ENCODE data around the gene AMBN. TPM values are rescaled to one million over a fixed set of nuclear protein-coding genes. Genes with fewer than 3 reads are reported as not detected.

The AMBN gene
- total and polyA plus RNA-seq, 2 of the 13 experiments (the other 11 are each of a cell fraction or from before 2014, with no cell fraction given): not detected

DNA sequence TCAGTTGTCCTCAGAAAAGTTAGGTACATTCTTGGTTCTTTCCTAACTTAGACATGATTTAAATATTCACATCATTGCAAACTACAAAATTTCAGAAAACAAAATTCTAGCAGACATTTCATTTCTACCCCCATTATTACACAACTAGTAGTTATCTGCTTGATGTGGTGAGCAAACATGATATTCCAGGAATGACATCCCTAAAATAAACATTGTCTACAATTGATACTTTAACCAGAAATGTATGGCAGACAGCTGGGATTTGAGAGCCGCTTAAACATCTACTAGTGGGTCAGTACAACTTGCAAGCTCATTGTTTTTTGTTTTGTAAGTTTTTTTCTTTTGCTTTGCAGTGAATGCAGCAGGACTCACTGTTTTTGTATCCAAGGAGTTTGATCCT is 32.1 kb upstream of the AMBN start (continued):
- TF ChIP-seq NCOA2 (CRISPR knock-in tag; IDR thresholded peaks at IDR 0.05): peak; percentile 86
- TF ChIP-seq, protein P1, sequence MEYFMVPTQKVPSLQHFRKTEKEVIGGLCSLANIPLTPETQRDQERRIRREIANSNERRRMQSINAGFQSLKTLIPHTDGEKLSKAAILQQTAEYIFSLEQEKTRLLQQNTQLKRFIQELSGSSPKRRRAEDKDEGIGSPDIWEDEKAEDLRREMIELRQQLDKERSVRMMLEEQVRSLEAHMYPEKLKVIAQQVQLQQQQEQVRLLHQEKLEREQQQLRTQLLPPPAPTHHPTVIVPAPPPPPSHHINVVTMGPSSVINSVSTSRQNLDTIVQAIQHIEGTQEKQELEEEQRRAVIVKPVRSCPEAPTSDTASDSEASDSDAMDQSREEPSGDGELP (IDR thresholded peaks at IDR 0.05; ENCODE audit: borderline replicate concordance, low read depth): peak; percentile 35; the same call in 1 of the 2 replicates
- TF ChIP-seq, protein P2, sequence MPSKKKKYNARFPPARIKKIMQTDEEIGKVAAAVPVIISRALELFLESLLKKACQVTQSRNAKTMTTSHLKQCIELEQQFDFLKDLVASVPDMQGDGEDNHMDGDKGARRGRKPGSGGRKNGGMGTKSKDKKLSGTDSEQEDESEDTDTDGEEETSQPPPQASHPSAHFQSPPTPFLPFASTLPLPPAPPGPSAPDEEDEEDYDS (CRISPR knock-in tag; IDR thresholded peaks at IDR 0.05): no peak
- TF ChIP-seq, protein P3, sequence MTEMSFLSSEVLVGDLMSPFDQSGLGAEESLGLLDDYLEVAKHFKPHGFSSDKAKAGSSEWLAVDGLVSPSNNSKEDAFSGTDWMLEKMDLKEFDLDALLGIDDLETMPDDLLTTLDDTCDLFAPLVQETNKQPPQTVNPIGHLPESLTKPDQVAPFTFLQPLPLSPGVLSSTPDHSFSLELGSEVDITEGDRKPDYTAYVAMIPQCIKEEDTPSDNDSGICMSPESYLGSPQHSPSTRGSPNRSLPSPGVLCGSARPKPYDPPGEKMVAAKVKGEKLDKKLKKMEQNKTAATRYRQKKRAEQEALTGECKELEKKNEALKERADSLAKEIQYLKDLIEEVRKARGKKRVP (CRISPR knock-in tag; IDR thresholded peaks at IDR 0.05): 0 out of 4 replicates have a peak, but pooled peaks of 1 of the 2 experiments have one; percentile 15
- TF ChIP-seq JUN (CRISPR knock-in tag; IDR thresholded peaks at IDR 0.05): no peak
- TF ChIP-seq CEBPB (IDR thresholded peaks at IDR 0.05; ENCODE audit: borderline replicate concordance, low read depth, low read length): peak; percentile 47; the same call in 1 of the 2 replicates
- peak; percentile 72 for TF ChIP-seq CEBPG (CRISPR knock-in tag; IDR thresholded peaks at IDR 0.05)
- TF ChIP-seq, protein P4, sequence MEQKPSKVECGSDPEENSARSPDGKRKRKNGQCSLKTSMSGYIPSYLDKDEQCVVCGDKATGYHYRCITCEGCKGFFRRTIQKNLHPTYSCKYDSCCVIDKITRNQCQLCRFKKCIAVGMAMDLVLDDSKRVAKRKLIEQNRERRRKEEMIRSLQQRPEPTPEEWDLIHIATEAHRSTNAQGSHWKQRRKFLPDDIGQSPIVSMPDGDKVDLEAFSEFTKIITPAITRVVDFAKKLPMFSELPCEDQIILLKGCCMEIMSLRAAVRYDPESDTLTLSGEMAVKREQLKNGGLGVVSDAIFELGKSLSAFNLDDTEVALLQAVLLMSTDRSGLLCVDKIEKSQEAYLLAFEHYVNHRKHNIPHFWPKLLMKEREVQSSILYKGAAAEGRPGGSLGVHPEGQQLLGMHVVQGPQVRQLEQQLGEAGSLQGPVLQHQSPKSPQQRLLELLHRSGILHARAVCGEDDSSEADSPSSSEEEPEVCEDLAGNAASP (CRISPR knock-in tag; IDR thresholded peaks at IDR 0.05; ENCODE audit: borderline replicate concordance): peak; percentile 58
- peak; percentile 47; the same call in 1 of the 2 replicates for TF ChIP-seq CBFB (CRISPR knock-in tag; IDR thresholded peaks at IDR 0.05)
- TF ChIP-seq KAT8 (CRISPR knock-in tag; IDR thresholded peaks at IDR 0.05): peak; percentile 36; the same call in 1 of the 2 replicates
- TF ChIP-seq, protein P5, sequence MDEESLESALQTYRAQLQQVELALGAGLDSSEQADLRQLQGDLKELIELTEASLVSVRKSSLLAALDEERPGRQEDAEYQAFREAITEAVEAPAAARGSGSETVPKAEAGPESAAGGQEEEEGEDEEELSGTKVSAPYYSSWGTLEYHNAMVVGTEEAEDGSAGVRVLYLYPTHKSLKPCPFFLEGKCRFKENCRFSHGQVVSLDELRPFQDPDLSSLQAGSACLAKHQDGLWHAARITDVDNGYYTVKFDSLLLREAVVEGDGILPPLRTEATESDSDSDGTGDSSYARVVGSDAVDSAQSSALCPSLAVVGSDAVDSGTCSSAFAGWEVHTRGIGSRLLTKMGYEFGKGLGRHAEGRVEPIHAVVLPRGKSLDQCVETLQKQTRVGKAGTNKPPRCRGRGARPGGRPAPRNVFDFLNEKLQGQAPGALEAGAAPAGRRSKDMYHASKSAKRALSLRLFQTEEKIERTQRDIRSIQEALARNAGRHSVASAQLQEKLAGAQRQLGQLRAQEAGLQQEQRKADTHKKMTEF (CRISPR knock-in tag; IDR thresholded peaks at IDR 0.05): peak; percentile 23; the same call in 1 of the 2 replicates
- no peak for TF ChIP-seq ZNF350 (CRISPR knock-in tag; IDR thresholded peaks at IDR 0.05; ENCODE audit: borderline replicate concordance, low read depth)
- no peak for TF ChIP-seq HMGA1 (CRISPR knock-in tag; conservative IDR thresholded peaks at IDR 0.05)
- TF ChIP-seq, protein P6, sequence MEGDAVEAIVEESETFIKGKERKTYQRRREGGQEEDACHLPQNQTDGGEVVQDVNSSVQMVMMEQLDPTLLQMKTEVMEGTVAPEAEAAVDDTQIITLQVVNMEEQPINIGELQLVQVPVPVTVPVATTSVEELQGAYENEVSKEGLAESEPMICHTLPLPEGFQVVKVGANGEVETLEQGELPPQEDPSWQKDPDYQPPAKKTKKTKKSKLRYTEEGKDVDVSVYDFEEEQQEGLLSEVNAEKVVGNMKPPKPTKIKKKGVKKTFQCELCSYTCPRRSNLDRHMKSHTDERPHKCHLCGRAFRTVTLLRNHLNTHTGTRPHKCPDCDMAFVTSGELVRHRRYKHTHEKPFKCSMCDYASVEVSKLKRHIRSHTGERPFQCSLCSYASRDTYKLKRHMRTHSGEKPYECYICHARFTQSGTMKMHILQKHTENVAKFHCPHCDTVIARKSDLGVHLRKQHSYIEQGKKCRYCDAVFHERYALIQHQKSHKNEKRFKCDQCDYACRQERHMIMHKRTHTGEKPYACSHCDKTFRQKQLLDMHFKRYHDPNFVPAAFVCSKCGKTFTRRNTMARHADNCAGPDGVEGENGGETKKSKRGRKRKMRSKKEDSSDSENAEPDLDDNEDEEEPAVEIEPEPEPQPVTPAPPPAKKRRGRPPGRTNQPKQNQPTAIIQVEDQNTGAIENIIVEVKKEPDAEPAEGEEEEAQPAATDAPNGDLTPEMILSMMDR (CRISPR knock-in tag; IDR thresholded peaks at IDR 0.05): no peak
- peak; percentile 20; the same call in 1 of the 2 replicates for TF ChIP-seq GFI1 (CRISPR knock-in tag; IDR thresholded peaks at IDR 0.05; ENCODE audit: borderline replicate concordance)
- TF ChIP-seq SOX6 (IDR thresholded peaks at IDR 0.05): no peak
- TF ChIP-seq SOX6 (CRISPR knock-in tag; IDR thresholded peaks at IDR 0.05): peak; percentile 39; the same call in 1 of the 2 replicates
- TF ChIP-seq HNF4A (CRISPR knock-in tag; IDR thresholded peaks at IDR 0.05): no peak
- TF ChIP-seq, protein P7, sequence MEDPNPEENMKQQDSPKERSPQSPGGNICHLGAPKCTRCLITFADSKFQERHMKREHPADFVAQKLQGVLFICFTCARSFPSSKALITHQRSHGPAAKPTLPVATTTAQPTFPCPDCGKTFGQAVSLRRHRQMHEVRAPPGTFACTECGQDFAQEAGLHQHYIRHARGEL (CRISPR knock-in tag; IDR thresholded peaks at IDR 0.05): no peak
- TF ChIP-seq, protein P8, sequence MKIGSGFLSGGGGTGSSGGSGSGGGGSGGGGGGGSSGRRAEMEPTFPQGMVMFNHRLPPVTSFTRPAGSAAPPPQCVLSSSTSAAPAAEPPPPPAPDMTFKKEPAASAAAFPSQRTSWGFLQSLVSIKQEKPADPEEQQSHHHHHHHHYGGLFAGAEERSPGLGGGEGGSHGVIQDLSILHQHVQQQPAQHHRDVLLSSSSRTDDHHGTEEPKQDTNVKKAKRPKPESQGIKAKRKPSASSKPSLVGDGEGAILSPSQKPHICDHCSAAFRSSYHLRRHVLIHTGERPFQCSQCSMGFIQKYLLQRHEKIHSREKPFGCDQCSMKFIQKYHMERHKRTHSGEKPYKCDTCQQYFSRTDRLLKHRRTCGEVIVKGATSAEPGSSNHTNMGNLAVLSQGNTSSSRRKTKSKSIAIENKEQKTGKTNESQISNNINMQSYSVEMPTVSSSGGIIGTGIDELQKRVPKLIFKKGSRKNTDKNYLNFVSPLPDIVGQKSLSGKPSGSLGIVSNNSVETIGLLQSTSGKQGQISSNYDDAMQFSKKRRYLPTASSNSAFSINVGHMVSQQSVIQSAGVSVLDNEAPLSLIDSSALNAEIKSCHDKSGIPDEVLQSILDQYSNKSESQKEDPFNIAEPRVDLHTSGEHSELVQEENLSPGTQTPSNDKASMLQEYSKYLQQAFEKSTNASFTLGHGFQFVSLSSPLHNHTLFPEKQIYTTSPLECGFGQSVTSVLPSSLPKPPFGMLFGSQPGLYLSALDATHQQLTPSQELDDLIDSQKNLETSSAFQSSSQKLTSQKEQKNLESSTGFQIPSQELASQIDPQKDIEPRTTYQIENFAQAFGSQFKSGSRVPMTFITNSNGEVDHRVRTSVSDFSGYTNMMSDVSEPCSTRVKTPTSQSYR (CRISPR knock-in tag; IDR thresholded peaks at IDR 0.05; ENCODE audit: borderline replicate concordance): peak; percentile 67; the same call in 1 of the 2 replicates
